CD4-positive, alpha-beta T cell treated with Interferon alpha-2 for 1 hour (primary cell): Measurements from ENCODE around the gene CARHSP1.
"Not testable (repeated sequence)": the region's sequence is repeated elsewhere in the genome, so short reads cannot be mapped to it uniquely, and the experiment has no call there.

Source experiments
- DNase-seq, 2 donors: peaks; one replicate each; pipeline ENCODE4 v3.0.0-alpha.2; 2020 to 2022

CARHSP1 gene

GRCh38 chr16:8892101-8892575 is 23.3 kb upstream of the CARHSP1 start:
- DNase-seq = no peak

DNA sequence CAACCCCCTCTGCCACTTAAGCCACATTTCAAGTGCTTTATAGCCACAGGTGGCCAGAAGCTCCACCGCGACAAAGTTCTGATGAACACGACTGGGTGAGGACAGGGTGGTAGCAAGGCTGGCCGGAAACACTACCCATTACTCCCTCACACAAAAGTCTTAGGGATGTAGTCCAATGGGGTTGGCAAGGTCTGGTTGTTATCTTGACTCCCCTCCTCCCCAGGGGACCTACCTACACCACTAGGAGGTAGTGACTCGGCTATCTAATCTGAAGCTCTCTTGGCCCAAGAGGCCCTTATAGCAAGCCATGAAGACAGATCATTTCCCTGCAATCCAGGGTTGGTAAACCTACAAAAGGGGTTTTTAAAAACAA is 21.7 kb upstream of the CARHSP1 start:
- DNase-seq = no peak

GRCh38 chr16:8889893-8890548 is 21.2 kb upstream of the CARHSP1 start:
- DNase-seq = no peak

GRCh38 chr16:8888951-8889892 is 20.4 kb upstream of the CARHSP1 start:
- no peak for DNase-seq

- DNase-seq = no peak
Measured at GRCh38 chr16:8887952-8888560, 19.2 kb upstream of the CARHSP1 start.

- DNase-seq = no peak
Measured at GRCh38 chr16:8887431-8887765, 18.6 kb upstream of the CARHSP1 start.

DNA sequence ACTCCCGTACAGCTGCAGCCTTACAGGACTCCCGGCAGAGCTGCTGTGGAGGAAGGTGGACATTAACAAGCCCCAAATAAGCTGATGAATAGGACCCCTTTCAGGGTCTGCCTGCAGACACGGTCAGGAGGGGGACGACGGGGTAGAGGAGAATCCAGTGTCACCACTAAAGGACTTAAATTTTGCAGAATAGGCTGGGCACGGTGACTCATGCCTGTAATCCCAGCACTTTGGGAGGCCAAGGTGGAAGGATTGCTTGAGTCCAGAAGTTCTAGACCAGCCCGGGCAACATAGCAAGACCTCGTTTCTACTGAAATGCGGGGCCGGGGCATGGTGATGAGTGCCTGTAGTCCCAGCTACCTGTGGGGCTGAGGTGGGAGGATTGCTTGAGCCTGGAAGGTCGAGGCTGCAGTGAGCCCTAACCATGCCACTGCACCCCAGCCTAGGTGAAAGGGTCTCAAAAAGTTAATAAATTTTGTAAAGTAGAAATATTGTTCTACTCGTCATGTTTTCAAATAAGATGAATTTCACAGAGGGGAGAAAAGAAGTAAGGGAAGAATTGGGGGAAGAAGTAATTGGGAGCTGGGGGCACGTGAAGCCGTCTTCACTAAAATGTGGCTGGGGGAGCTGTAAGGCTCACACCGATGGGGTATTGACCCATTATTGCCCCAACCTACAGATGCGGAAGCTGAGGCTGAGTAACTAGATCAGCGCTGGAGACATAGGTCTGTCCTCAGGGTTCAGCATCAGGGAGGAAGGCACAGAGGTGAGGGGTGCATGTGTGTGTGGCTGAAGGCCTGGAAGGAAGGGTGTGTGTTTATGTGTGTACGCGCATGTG is 18.0 kb upstream of the CARHSP1 start:
- no peak for DNase-seq

GRCh38 chr16:8885674-8886592 is 17.1 kb upstream of the CARHSP1 start:
- DNase-seq = no peak

- DNase-seq = no peak
Measured at GRCh38 chr16:8882725-8883377, 14.0 kb upstream of the CARHSP1 start.

GRCh38 chr16:8882041-8882617 is 13.3 kb upstream of the CARHSP1 start, which contains the start of gene LITAFD:
Gene LITAFD (plus strand): TSS chr16:8882351. CDS start chr16:8884356, 2,005 bp downstream.
- DNase-seq = no peak

- DNase-seq = no peak
Measured at GRCh38 chr16:8880839-8881510, 12.2 kb upstream of the CARHSP1 start.

DNA sequence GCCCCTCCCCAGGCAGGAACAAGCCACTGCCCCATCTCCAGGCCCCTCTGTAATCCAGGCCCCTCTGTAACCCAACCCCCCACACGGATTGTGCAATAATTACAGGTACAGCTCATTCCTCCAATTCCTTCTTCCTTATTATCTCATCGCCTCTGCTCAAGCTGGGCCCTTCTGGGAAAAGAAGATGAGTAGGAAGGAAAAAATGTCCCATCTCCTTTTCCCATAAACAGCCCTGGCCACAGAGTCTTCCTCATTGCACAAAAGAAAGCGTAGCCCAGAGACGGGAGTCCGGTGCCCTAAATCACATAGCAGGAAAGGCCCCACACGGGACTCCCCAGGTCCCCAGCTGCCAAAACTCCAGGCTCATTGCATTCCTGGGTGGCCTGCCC is 9.7 kb upstream of the CARHSP1 start:
- DNase-seq = no peak

GRCh38 chr16:8877894-8878522 is 9.2 kb upstream of the CARHSP1 start:
- DNase-seq = peak in 1 of 2 donors; percentile 19

DNA sequence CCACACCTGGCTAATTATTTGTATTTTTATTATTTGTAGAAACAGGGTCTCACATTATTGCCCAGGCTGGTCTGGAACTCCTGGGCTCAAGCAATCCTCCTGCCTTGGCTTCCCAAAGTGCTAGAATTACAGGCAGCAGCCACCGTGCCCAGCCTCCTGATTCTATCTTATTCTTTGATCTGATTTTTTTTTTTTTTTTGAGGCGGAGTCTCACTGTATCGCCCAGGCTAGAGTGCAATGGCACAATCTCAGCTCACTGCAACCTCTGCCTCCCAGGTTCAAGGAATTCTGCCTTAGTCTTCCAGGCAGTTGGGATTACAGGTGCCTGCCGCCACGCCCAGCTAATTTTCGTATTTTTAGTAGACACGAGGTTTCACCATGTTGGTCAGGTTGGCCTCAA is 6.5 kb upstream of the CARHSP1 start:
- DNase-seq = not testable (repeated sequence)

GRCh38 chr16:8874388-8874787 is 5.6 kb upstream of the CARHSP1 start:
- no peak for DNase-seq

GRCh38 chr16:8873866-8874195 is 5.0 kb upstream of the CARHSP1 start:
- DNase-seq = not testable (repeated sequence)

DNA sequence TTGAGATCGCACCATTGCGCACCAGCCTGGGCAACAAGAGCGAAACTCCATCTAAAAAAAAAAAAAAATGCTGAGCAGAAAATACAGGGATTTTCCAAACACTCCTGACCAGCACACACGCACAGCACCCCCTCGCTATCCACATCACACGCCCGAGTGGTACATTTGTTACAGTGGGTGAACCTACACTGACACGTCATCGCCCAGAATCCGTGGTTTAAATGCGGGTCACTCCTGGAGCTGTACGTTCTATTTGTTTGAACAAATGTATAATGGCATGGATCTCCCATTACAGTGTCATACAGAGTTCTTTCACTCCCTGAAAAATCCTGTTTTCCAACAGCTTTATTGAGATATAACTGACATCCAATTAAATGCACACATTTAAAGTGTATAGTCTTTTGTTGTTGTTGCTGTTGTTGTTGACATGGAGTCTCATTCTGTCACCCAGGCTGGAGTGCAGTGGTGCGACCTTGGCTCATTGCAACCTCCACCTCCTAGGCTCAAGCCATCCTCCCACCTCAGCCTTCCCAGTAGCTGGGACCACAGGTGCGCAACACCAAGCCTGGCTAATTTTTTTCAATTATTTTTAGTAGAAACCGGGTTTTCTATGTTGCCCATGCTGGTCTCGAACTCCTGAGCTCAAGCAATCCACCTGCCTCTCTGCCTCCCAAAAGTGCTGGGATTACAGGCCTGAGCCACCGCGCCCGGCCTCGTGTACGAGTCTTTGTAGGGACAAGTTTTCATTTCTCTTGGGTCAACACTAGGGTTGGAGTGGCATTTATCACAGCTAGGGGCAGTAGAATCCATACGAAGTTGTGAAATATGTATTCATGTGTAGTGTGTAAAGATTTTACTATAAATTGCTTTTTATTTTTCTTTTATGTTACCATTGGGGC is 4.4 kb upstream of the CARHSP1 start:
- DNase-seq = no peak

GRCh38 chr16:8872071-8872470 is 3.3 kb upstream of the CARHSP1 start:
- DNase-seq = no peak

- not testable (repeated sequence) for DNase-seq
Measured at GRCh38 chr16:8869988-8870241, 1.1 kb upstream of the CARHSP1 start.
